ENCODE data around the gene TAB2.

TAB2 gene

GRCh38 chr6:149320796-149321195 lies 3.3 kb downstream of the TAB2 start:
- H3K36me3 ChIP-seq (ENCODE audit: control insufficient read depth in 2 of 2, insufficient read depth in 2 of 2, low read length in 2 of 2): no peaks in the 10 kb centered on the region
- H3K9me3 ChIP-seq (ENCODE audit: control insufficient read depth in 2 of 2, low read length in 2 of 2): no peaks in the 10 kb centered on the region
- peaks cover 11 to 19% of the 10 kb centered on the region in 2 donors for H3K4me1 ChIP-seq (ENCODE audit: control insufficient read depth in 2 of 2, insufficient read depth in 2 of 2, low read length in 2 of 2)
- H3K27me3 ChIP-seq (ENCODE audit: control insufficient read depth in 2 of 2, insufficient read depth in 2 of 2, low read length in 2 of 2): no peaks in the 10 kb centered on the region
- H3K9ac ChIP-seq (ENCODE audit: low read depth in 1 of 2, low read length in 2 of 2): peak overlapping the region in 1 of 2 donors; percentile 24
- H3K4me3 ChIP-seq (ENCODE audit: low read length in 2 of 2): no peak overlapping the region
- no peak overlapping the region for H3K27ac ChIP-seq (ENCODE audit: low read depth in 2 of 2, low read length in 2 of 2)

GRCh38 chr6:149323353-149323752 lies 5.8 kb downstream of the TAB2 start:
- H3K27ac ChIP-seq (ENCODE audit: low read depth in 2 of 2, low read length in 2 of 2): no peak overlapping the region
- no peaks in the 10 kb centered on the region for H3K27me3 ChIP-seq (ENCODE audit: control insufficient read depth in 2 of 2, insufficient read depth in 2 of 2, low read length in 2 of 2)
- peaks cover 11 to 18% of the 10 kb centered on the region in 2 donors for H3K4me1 ChIP-seq (ENCODE audit: control insufficient read depth in 2 of 2, insufficient read depth in 2 of 2, low read length in 2 of 2)

GRCh38 chr6:149323925-149324324 lies 6.4 kb downstream of the TAB2 start:
- Histone ChIP-seq H3K9ac (ENCODE audit: low read depth in 1 of 2, low read length in 2 of 2) (no peak overlapping the region), H3K4me1 (ENCODE audit: control insufficient read depth in 2 of 2, insufficient read depth in 2 of 2, low read length in 2 of 2) (peaks cover 13 to 18% of the 10 kb centered on the region in 2 donors), H3K27ac (ENCODE audit: low read depth in 2 of 2, low read length in 2 of 2) (no peak overlapping the region)

More at GRCh38 chr6:149323353-149323752, 5.8 kb downstream of the TAB2 start:
- Histone ChIP-seq H3K4me3 (ENCODE audit: low read length in 2 of 2) (no peak overlapping the region), H3K9me3 (ENCODE audit: control insufficient read depth in 2 of 2, low read length in 2 of 2) (no peaks in the 10 kb centered on the region), H3K36me3 (ENCODE audit: control insufficient read depth in 2 of 2, insufficient read depth in 2 of 2, low read length in 2 of 2) (no peaks in the 10 kb centered on the region), H3K9ac (ENCODE audit: low read depth in 1 of 2, low read length in 2 of 2) (no peak overlapping the region)

GRCh38 chr6:149324428-149324827 lies 6.9 kb downstream of the TAB2 start:
- Histone ChIP-seq H3K4me1 (ENCODE audit: control insufficient read depth in 2 of 2, insufficient read depth in 2 of 2, low read length in 2 of 2) (peaks cover 17 to 18% of the 10 kb centered on the region in 2 donors), H3K36me3 (ENCODE audit: control insufficient read depth in 2 of 2, insufficient read depth in 2 of 2, low read length in 2 of 2) (no peaks in the 10 kb centered on the region), H3K9me3 (ENCODE audit: control insufficient read depth in 2 of 2, low read length in 2 of 2) (no peaks in the 10 kb centered on the region), H3K27me3 (ENCODE audit: control insufficient read depth in 2 of 2, insufficient read depth in 2 of 2, low read length in 2 of 2) (no peaks in the 10 kb centered on the region), H3K9ac (ENCODE audit: low read depth in 1 of 2, low read length in 2 of 2) (no peak overlapping the region), H3K4me3 (ENCODE audit: low read length in 2 of 2) (no peak overlapping the region), H3K27ac (ENCODE audit: low read depth in 2 of 2, low read length in 2 of 2) (no peak overlapping the region)

More at GRCh38 chr6:149323925-149324324, 6.4 kb downstream of the TAB2 start:
- Histone ChIP-seq H3K36me3 (ENCODE audit: control insufficient read depth in 2 of 2, insufficient read depth in 2 of 2, low read length in 2 of 2) (no peaks in the 10 kb centered on the region), H3K9me3 (ENCODE audit: control insufficient read depth in 2 of 2, low read length in 2 of 2) (no peaks in the 10 kb centered on the region), H3K27me3 (ENCODE audit: control insufficient read depth in 2 of 2, insufficient read depth in 2 of 2, low read length in 2 of 2) (no peaks in the 10 kb centered on the region), H3K4me3 (ENCODE audit: low read length in 2 of 2) (no peak overlapping the region)

GRCh38 chr6:149325648-149326236 lies 8.2 kb downstream of the TAB2 start:
- H3K4me3 ChIP-seq (ENCODE audit: low read length in 2 of 2): no peak overlapping the region
- no peaks in the 10 kb centered on the region for H3K36me3 ChIP-seq (ENCODE audit: control insufficient read depth in 2 of 2, insufficient read depth in 2 of 2, low read length in 2 of 2)
- H3K27me3 ChIP-seq (ENCODE audit: control insufficient read depth in 2 of 2, insufficient read depth in 2 of 2, low read length in 2 of 2): no peaks in the 10 kb centered on the region
- no peaks in the 10 kb centered on the region for H3K9me3 ChIP-seq (ENCODE audit: control insufficient read depth in 2 of 2, low read length in 2 of 2)
- H3K4me1 ChIP-seq (ENCODE audit: control insufficient read depth in 2 of 2, insufficient read depth in 2 of 2, low read length in 2 of 2): peaks cover 12 to 18% of the 10 kb centered on the region in 2 donors
- H3K9ac ChIP-seq (ENCODE audit: low read depth in 1 of 2, low read length in 2 of 2): no peak overlapping the region
- H3K27ac ChIP-seq (ENCODE audit: low read depth in 2 of 2, low read length in 2 of 2): no peak overlapping the region

GRCh38 chr6:149327638-149328037 lies 10.1 kb downstream of the TAB2 start:
- peaks cover 17 to 23% of the 10 kb centered on the region in 2 donors for H3K4me1 ChIP-seq (ENCODE audit: control insufficient read depth in 2 of 2, insufficient read depth in 2 of 2, low read length in 2 of 2)
- H3K9ac ChIP-seq (ENCODE audit: low read depth in 1 of 2, low read length in 2 of 2): no peak overlapping the region
- H3K27ac ChIP-seq (ENCODE audit: low read depth in 2 of 2, low read length in 2 of 2): no peak overlapping the region

GRCh38 chr6:149328083-149328482 lies 10.6 kb downstream of the TAB2 start:
- no peak overlapping the region for H3K27ac ChIP-seq (ENCODE audit: low read depth in 2 of 2, low read length in 2 of 2)
- H3K36me3 ChIP-seq (ENCODE audit: control insufficient read depth in 2 of 2, insufficient read depth in 2 of 2, low read length in 2 of 2): no peaks in the 10 kb centered on the region
- no peak overlapping the region for H3K9ac ChIP-seq (ENCODE audit: low read depth in 1 of 2, low read length in 2 of 2)
- no peaks in the 10 kb centered on the region for H3K27me3 ChIP-seq (ENCODE audit: control insufficient read depth in 2 of 2, insufficient read depth in 2 of 2, low read length in 2 of 2)
- H3K4me3 ChIP-seq (ENCODE audit: low read length in 2 of 2): no peak overlapping the region
- no peaks in the 10 kb centered on the region for H3K9me3 ChIP-seq (ENCODE audit: control insufficient read depth in 2 of 2, low read length in 2 of 2)
- H3K4me1 ChIP-seq (ENCODE audit: control insufficient read depth in 2 of 2, insufficient read depth in 2 of 2, low read length in 2 of 2): peaks cover 19 to 25% of the 10 kb centered on the region in 2 donors

More at GRCh38 chr6:149327638-149328037, 10.1 kb downstream of the TAB2 start:
- Histone ChIP-seq H3K4me3 (ENCODE audit: low read length in 2 of 2) (no peak overlapping the region), H3K9me3 (ENCODE audit: control insufficient read depth in 2 of 2, low read length in 2 of 2) (no peaks in the 10 kb centered on the region), H3K27me3 (ENCODE audit: control insufficient read depth in 2 of 2, insufficient read depth in 2 of 2, low read length in 2 of 2) (no peaks in the 10 kb centered on the region), H3K36me3 (ENCODE audit: control insufficient read depth in 2 of 2, insufficient read depth in 2 of 2, low read length in 2 of 2) (no peaks in the 10 kb centered on the region)

- Histone ChIP-seq H3K9ac (ENCODE audit: low read depth in 1 of 2, low read length in 2 of 2) (no peak overlapping the region), H3K9me3 (ENCODE audit: control insufficient read depth in 2 of 2, low read length in 2 of 2) (no peaks in the 10 kb centered on the region), H3K36me3 (ENCODE audit: control insufficient read depth in 2 of 2, insufficient read depth in 2 of 2, low read length in 2 of 2) (no peaks in the 10 kb centered on the region), H3K4me1 (ENCODE audit: control insufficient read depth in 2 of 2, insufficient read depth in 2 of 2, low read length in 2 of 2) (peaks cover 21 to 26% of the 10 kb centered on the region in 2 donors), H3K27me3 (ENCODE audit: control insufficient read depth in 2 of 2, insufficient read depth in 2 of 2, low read length in 2 of 2) (no peaks in the 10 kb centered on the region), H3K4me3 (ENCODE audit: low read length in 2 of 2) (no peak overlapping the region), H3K27ac (ENCODE audit: low read depth in 2 of 2, low read length in 2 of 2) (no peak overlapping the region)
These were observed 12.0 kb downstream of the TAB2 start for GRCh38 chr6:149329529-149329928.

GRCh38 chr6:149330133-149330532 lies 12.6 kb downstream of the TAB2 start:
- no peaks in the 10 kb centered on the region for H3K27me3 ChIP-seq (ENCODE audit: control insufficient read depth in 2 of 2, insufficient read depth in 2 of 2, low read length in 2 of 2)
- H3K27ac ChIP-seq (ENCODE audit: low read depth in 2 of 2, low read length in 2 of 2): no peak overlapping the region
- H3K9ac ChIP-seq (ENCODE audit: low read depth in 1 of 2, low read length in 2 of 2): no peak overlapping the region
- no peak overlapping the region for H3K4me3 ChIP-seq (ENCODE audit: low read length in 2 of 2)
- no peaks in the 10 kb centered on the region for H3K9me3 ChIP-seq (ENCODE audit: control insufficient read depth in 2 of 2, low read length in 2 of 2)
- no peaks in the 10 kb centered on the region for H3K36me3 ChIP-seq (ENCODE audit: control insufficient read depth in 2 of 2, insufficient read depth in 2 of 2, low read length in 2 of 2)
- peaks cover 17 to 21% of the 10 kb centered on the region in 2 donors for H3K4me1 ChIP-seq (ENCODE audit: control insufficient read depth in 2 of 2, insufficient read depth in 2 of 2, low read length in 2 of 2)

- Histone ChIP-seq H3K36me3 (ENCODE audit: control insufficient read depth in 2 of 2, insufficient read depth in 2 of 2, low read length in 2 of 2) (no peaks in the 10 kb centered on the region), H3K4me3 (ENCODE audit: low read length in 2 of 2) (no peak overlapping the region), H3K27me3 (ENCODE audit: control insufficient read depth in 2 of 2, insufficient read depth in 2 of 2, low read length in 2 of 2) (no peaks in the 10 kb centered on the region), H3K9ac (ENCODE audit: low read depth in 1 of 2, low read length in 2 of 2) (no peak overlapping the region), H3K27ac (ENCODE audit: low read depth in 2 of 2, low read length in 2 of 2) (no peak overlapping the region), H3K4me1 (ENCODE audit: control insufficient read depth in 2 of 2, insufficient read depth in 2 of 2, low read length in 2 of 2) (peaks cover 16 to 17% of the 10 kb centered on the region in 2 donors), H3K9me3 (ENCODE audit: control insufficient read depth in 2 of 2, low read length in 2 of 2) (no peaks in the 10 kb centered on the region)
These were observed 13.7 kb downstream of the TAB2 start for GRCh38 chr6:149331043-149331807.
